ENCODE data around the gene C4orf54.

Gene C4orf54

GRCh38 chr4:99628040-99628439 is 29.6 kb downstream of the C4orf54 start:
- no peak for DNase-seq (ENCODE audit: extremely low read depth, low read depth)
- no peak for TF ChIP-seq CTCF (IDR thresholded peaks at IDR 0.05; ENCODE audit: low read depth, low read length)

GRCh38 chr4:99625369-99625768 is 32.3 kb downstream of the C4orf54 start:
- TF ChIP-seq CTCF (IDR thresholded peaks at IDR 0.05; ENCODE audit: low read depth, low read length): no peak

GRCh38 chr4:99624141-99624719 is 33.4 kb downstream of the C4orf54 start:
- no peak for DNase-seq (ENCODE audit: extremely low read depth, low read depth)
- no peak for TF ChIP-seq CTCF (IDR thresholded peaks at IDR 0.05; ENCODE audit: low read depth, low read length)

More at GRCh38 chr4:99625369-99625768, 32.3 kb downstream of the C4orf54 start:
- DNase-seq (ENCODE audit: extremely low read depth, low read depth): no peak

GRCh38 chr4:99622341-99622740 is 35.3 kb downstream of the C4orf54 start:
- no peak for TF ChIP-seq CTCF (IDR thresholded peaks at IDR 0.05; ENCODE audit: low read depth, low read length)

GRCh38 chr4:99617374-99617773 is 40.3 kb downstream of the C4orf54 start:
- DNase-seq (ENCODE audit: extremely low read depth, low read depth): no peak
- no peak for TF ChIP-seq CTCF (IDR thresholded peaks at IDR 0.05; ENCODE audit: low read depth, low read length)

More at GRCh38 chr4:99622341-99622740, 35.3 kb downstream of the C4orf54 start:
- DNase-seq (ENCODE audit: extremely low read depth, low read depth): no peak

GRCh38 chr4:99615170-99615820 is 42.3 kb downstream of the C4orf54 start:
- TF ChIP-seq CTCF (IDR thresholded peaks at IDR 0.05; ENCODE audit: low read depth, low read length): no peak
- no peak for DNase-seq (ENCODE audit: extremely low read depth, low read depth)

- TF ChIP-seq CTCF (IDR thresholded peaks at IDR 0.05; ENCODE audit: low read depth, low read length): no peak
- no peak for DNase-seq (ENCODE audit: extremely low read depth, low read depth)
Observed at GRCh38 chr4:99614491-99614890, 43.1 kb downstream of the C4orf54 start.

Data from AG09319 (cell line).